Measurements from ENCODE around the gene PICALM. TPM values are rescaled to one million over a fixed set of nuclear protein-coding genes. Genes with fewer than 3 reads are reported as not detected.
"Not testable (repeated sequence)": the region's sequence is repeated elsewhere in the genome, so short reads cannot be mapped to it uniquely, and the experiment has no call there.

PICALM gene
- total RNA-seq, 2 donors from 2014 or later = 395 to 488 TPM

- H3K9me3 ChIP-seq = no peaks in the 10 kb centered on the region
- no peaks in the 10 kb centered on the region for H3K36me3 ChIP-seq
- H3K27me3 ChIP-seq (replicated peaks; ENCODE audit: insufficient read depth) = no peaks in the 10 kb centered on the region
- peaks cover 0 to 13% of the 10 kb centered on the region in 2 donors for H3K4me1 ChIP-seq (ENCODE audit: control insufficient read depth in 1 of 2, low read depth in 2 of 2)
- DNase-seq (ENCODE audit: low spot score) (no peak), ATAC-seq (ENCODE audit: insufficient number of reproducible peaks, low FRiP score, low read depth) (no peak)
- TF ChIP-seq, protein P1, sequence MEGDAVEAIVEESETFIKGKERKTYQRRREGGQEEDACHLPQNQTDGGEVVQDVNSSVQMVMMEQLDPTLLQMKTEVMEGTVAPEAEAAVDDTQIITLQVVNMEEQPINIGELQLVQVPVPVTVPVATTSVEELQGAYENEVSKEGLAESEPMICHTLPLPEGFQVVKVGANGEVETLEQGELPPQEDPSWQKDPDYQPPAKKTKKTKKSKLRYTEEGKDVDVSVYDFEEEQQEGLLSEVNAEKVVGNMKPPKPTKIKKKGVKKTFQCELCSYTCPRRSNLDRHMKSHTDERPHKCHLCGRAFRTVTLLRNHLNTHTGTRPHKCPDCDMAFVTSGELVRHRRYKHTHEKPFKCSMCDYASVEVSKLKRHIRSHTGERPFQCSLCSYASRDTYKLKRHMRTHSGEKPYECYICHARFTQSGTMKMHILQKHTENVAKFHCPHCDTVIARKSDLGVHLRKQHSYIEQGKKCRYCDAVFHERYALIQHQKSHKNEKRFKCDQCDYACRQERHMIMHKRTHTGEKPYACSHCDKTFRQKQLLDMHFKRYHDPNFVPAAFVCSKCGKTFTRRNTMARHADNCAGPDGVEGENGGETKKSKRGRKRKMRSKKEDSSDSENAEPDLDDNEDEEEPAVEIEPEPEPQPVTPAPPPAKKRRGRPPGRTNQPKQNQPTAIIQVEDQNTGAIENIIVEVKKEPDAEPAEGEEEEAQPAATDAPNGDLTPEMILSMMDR (IDR thresholded peaks at IDR 0.05) = no peak
- no peak overlapping the region for H3K27ac ChIP-seq
- H3K4me3 ChIP-seq = no peak overlapping the region
Measured at GRCh38 chr11:86115542-86116385, 46.9 kb upstream of the PICALM start.

DNA sequence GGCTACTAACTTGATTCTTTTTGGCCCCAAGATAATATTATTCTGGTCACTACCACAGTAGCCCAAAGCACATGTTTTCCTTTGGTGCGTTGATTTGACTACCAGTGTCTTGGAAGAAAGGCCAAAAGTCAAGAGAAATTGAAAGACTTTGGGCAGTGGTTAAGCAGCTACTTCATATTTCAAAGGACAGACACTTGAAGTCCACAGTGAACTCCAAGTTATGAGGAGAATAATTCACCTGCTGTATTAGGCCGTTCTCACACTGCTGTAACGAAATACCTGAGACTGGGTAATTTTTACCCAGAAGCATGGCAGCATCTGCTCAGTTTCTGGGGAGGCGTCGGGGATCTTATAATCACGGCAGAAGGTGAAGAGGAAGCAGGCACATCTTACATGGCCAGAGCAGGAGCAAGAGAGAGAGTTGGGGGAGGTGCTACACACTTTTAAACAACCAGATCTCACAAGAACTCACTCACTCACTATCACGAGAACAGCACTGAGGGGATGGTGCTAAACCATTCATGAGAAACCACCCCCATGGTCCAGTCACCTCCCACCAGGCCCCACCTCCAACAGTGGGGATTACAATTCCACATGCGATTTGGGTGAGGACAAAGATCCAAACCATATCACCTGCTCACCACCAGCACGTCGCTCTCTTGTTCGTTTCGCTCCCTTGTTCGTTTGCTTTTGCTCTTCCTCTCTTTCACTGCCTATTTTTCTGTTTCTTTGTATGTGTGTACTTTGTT lies 40.2 kb upstream of the PICALM start:
- ATAC-seq (ENCODE audit: insufficient number of reproducible peaks, low FRiP score, low read depth) (no peak), DNase-seq (ENCODE audit: low spot score) (no peak)
- H3K9me3 ChIP-seq = no peaks in the 10 kb centered on the region
- no peak overlapping the region for H3K4me3 ChIP-seq
- H3K27me3 ChIP-seq (replicated peaks; ENCODE audit: insufficient read depth) = no peaks in the 10 kb centered on the region
- H3K4me1 ChIP-seq (ENCODE audit: control insufficient read depth in 1 of 2, low read depth in 2 of 2) = peaks cover 0 to 7% of the 10 kb centered on the region in 2 donors
- TF ChIP-seq, protein P1 (IDR thresholded peaks at IDR 0.05) = no peak
- H3K36me3 ChIP-seq = no peaks in the 10 kb centered on the region
- no peak overlapping the region for H3K27ac ChIP-seq

DNA sequence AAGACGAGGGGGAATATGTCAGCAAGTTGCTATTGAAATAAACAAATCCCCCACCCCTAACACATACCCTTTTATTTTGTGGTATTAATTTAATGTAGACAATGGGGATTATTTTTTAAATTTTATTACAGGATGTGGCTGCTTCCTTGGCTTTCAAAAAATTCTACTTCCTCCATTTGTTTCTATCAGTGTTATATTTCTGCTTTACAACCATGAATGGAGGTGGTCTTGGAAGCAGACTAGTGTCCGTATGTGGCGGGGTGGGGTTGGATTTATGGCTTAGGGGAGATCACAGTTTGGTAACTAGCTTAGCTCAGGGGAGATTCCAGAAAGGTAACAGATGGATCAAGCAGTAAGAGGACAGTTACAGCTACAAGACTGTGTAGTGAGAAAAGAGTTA lies 39.3 kb upstream of the PICALM start:
- H3K36me3 ChIP-seq = no peaks in the 10 kb centered on the region
- DNase-seq (ENCODE audit: low spot score) (no peak), ATAC-seq (ENCODE audit: insufficient number of reproducible peaks, low FRiP score, low read depth) (no peak)
- H3K4me1 ChIP-seq (ENCODE audit: control insufficient read depth in 1 of 2, low read depth in 2 of 2) = peaks cover 0 to 7% of the 10 kb centered on the region in 2 donors
- H3K27me3 ChIP-seq (replicated peaks; ENCODE audit: insufficient read depth) = no peaks in the 10 kb centered on the region
- no peak overlapping the region for H3K27ac ChIP-seq
- TF ChIP-seq, protein P1 (IDR thresholded peaks at IDR 0.05) = no peak
- no peak overlapping the region for H3K4me3 ChIP-seq
- no peaks in the 10 kb centered on the region for H3K9me3 ChIP-seq

DNA sequence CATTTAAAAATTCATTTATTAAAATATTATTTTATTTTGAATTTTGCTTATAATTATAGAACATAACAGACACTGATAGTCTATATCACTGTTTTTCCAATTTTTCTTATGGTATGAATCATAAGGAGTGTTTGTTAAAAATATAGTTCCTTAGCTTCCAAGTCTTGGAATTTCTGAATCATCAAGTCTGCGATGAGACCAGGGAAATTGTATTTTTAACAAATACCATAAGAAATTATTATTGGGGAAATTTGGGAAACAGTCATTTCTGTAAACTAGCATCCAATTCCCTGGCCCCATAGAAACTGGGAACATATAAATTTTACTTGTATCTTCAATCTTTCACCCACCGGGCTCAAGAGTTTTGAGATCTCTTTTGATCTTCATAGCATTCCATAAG lies 38.0 kb upstream of the PICALM start:
- Histone ChIP-seq H3K36me3 (no peaks in the 10 kb centered on the region), H3K9me3 (no peaks in the 10 kb centered on the region), H3K27me3 (replicated peaks; ENCODE audit: insufficient read depth) (no peaks in the 10 kb centered on the region), H3K4me1 (ENCODE audit: control insufficient read depth in 1 of 2, low read depth in 2 of 2) (peaks cover 0 to 7% of the 10 kb centered on the region in 2 donors), H3K27ac (no peak overlapping the region), H3K4me3 (no peak overlapping the region)
- ATAC-seq (ENCODE audit: insufficient number of reproducible peaks, low FRiP score, low read depth) (no peak), DNase-seq (ENCODE audit: low spot score) (no peak)
- TF ChIP-seq, protein P1 (IDR thresholded peaks at IDR 0.05) = no peak

GRCh38 chr11:86106031-86106430 lies 37.1 kb upstream of the PICALM start:
- H3K27ac ChIP-seq; DNase-seq (ENCODE audit: low spot score); H3K4me1 ChIP-seq (ENCODE audit: control insufficient read depth in 1 of 2, low read depth in 2 of 2); ATAC-seq (ENCODE audit: insufficient number of reproducible peaks, low FRiP score, low read depth); H3K27me3 ChIP-seq (replicated peaks; ENCODE audit: insufficient read depth); H3K9me3 ChIP-seq; H3K36me3 ChIP-seq; H3K4me3 ChIP-seq: not testable (repeated sequence)

DNA sequence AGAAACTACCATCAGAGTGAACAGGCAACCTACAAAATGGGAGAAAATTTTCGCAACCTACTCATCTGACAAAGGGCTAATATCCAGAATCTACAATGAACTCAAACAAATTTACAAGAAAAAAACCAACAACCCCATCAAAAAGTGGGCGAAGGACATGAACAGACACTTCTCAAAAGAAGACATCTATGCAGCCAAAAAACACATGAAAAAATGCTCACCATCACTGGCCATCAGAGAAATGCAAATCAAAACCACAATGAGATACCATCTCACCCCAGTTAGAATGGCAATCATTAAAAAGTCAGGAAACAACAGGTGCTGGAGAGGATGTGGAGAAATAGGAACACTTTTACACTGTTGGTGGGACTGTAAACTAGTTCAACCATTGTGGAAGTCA lies 36.7 kb upstream of the PICALM start:
- ATAC-seq (ENCODE audit: insufficient number of reproducible peaks, low FRiP score, low read depth); H3K36me3 ChIP-seq; H3K9me3 ChIP-seq; H3K4me1 ChIP-seq (ENCODE audit: control insufficient read depth in 1 of 2, low read depth in 2 of 2); H3K27me3 ChIP-seq (replicated peaks; ENCODE audit: insufficient read depth); H3K4me3 ChIP-seq; DNase-seq (ENCODE audit: low spot score); H3K27ac ChIP-seq: not testable (repeated sequence)

Measured in thoracic aorta (tissue), 2 donors.